ENCODE data around the gene CFP. TPM values are rescaled to one million over a fixed set of nuclear protein-coding genes. Genes with fewer than 3 reads are reported as not detected.

Gene CFP
- total and polyA plus RNA-seq, 2 of the 13 experiments (the other 11 are each of a cell fraction or from before 2014, with no cell fraction given): 0.01 TPM; not detected in 1

DNA sequence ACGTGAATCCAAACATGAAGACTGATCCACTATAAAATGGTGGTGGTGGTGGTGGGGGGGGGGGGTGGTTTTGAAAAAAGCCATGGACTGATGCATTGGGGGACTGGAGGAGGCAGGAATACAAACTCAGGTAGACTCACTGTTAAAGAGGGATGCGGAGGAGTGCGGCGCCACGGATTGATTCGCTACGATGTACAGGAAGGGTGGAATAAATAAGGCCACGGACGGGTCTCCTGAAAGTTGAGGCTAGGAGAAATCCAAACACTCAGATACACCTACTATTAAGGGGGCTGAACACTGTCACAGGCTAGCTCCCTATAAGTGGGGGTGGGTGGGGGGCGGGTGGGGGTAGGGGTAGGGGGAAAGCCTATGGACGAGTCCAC is 20.0 kb upstream of the CFP start:
- CTCF ChIA-PET (ENCODE audit: low intra/inter-chr PET ratio, low total read pairs): no interaction called here
- peak overlapping the region; percentile 58; the same call in 1 of the 2 replicates for H3K4me2 ChIP-seq (ENCODE audit: low read depth, low read length)
- peaks cover 0 to 5% of the 10 kb centered on the region in 2 experiments; a peak in 3 of 5 replicates for H3K36me3 ChIP-seq (replicated peaks in 1 of 2; ENCODE audit: control insufficient read depth in 1 of 2, insufficient read depth in 2 of 2, low read length in 2 of 2)
- no peaks in the 10 kb centered on the region for H3K9me3 ChIP-seq (ENCODE audit: low read length)
- no peaks in the 10 kb centered on the region for H4K20me1 ChIP-seq (ENCODE audit: insufficient read depth, low read length)
- intact Hi-C loops (cut with micrococcal nuclease; ENCODE audit: unreplicated experiment) (no loop called here), in situ Hi-C loops (cut with HindIII; ENCODE audit: extremely low pct_ligation_motif_present, low pct_unique_long_range_greater_than_20kb) (no loop called here)
- no peak overlapping the region for H3K27ac ChIP-seq (ENCODE audit: extremely low read length, insufficient read depth, low read length)
- no peak for ATAC-seq
- H2AFZ ChIP-seq (ENCODE audit: low read length): no peak overlapping the region
- no peak for DNase-seq (ENCODE audit: low spot score)
- POLR2A ChIA-PET: no interaction called here
- no peak for TF ChIP-seq ATF2 (CRISPR knock-in tag; IDR thresholded peaks at IDR 0.05)
- TF ChIP-seq TARDBP (CRISPR knock-in tag; IDR thresholded peaks at IDR 0.05): no peak
- TF ChIP-seq STAG1 (CRISPR knock-in tag; IDR thresholded peaks at IDR 0.05): no peak
- no peak for TF ChIP-seq ZNF326 (CRISPR knock-in tag; IDR thresholded peaks at IDR 0.05; ENCODE audit: borderline replicate concordance)
- no peak for TF ChIP-seq ZNF724P (CRISPR knock-in tag; IDR thresholded peaks at IDR 0.05; ENCODE audit: borderline replicate concordance)
- no peak for TF ChIP-seq ZNF124 (CRISPR knock-in tag; IDR thresholded peaks at IDR 0.05)
- TF ChIP-seq ZNF333 (CRISPR knock-in tag; IDR thresholded peaks at IDR 0.05; ENCODE audit: borderline replicate concordance): no peak
- TF ChIP-seq RORA (CRISPR knock-in tag; IDR thresholded peaks at IDR 0.05): no peak
- no peak for TF ChIP-seq ZNF816 (CRISPR knock-in tag; IDR thresholded peaks at IDR 0.05; ENCODE audit: borderline replicate concordance)
- BruUV-seq (replicated peaks): no TSS peak
- no peak for FAIRE-seq
- peak overlapping the region in 2 of 3 experiments; percentile 57 to 66; a peak in 3 of 6 replicates for H3K4me3 ChIP-seq (replicated peaks in 1 of 3; ENCODE audit: insufficient read depth in 1 of 3, low read depth in 2 of 3, low read length in 3 of 3)
- H3K79me2 ChIP-seq (ENCODE audit: insufficient read depth, low read length): peaks cover 2% of the 10 kb centered on the region
- H3K4me1 ChIP-seq (ENCODE audit: insufficient read depth, low read length): no peaks in the 10 kb centered on the region
- H3K9ac ChIP-seq (ENCODE audit: insufficient read depth, low read depth, low read length): peak overlapping the region; percentile 67
- WGBS (ENCODE audit: low lambda C conversion rate): 65% methylated on average over 11 of the region's 11 CpGs
- no peaks in the 10 kb centered on the region for H3K27me3 ChIP-seq (ENCODE audit: control insufficient read depth in 1 of 2, insufficient read depth in 2 of 2, low read length in 2 of 2)

All from HepG2 (cell line).